GM19238 (cell line): Measurements from ENCODE around the gene FMNL3.
"Not testable (repeated sequence)": the region's sequence is repeated elsewhere in the genome, so short reads cannot be mapped to it uniquely, and the experiment has no call there.

Experiments used
- DNase-seq: peaks from one replicate; pipeline ENCODE4 v3.0.0; 2011; ENCODE audit warnings: low spot score; ENCODE audit not compliant: insufficient read length

Gene FMNL3

GRCh38 chr12:49707128-49707811, at the start of gene FMNL3:
Gene FMNL3, minus strand, starts transcription at chr12:49707405. Its CDS starts 225 bp downstream, at chr12:49707180.
- peak; percentile 97 for DNase-seq

GRCh38 chr12:49750996-49751393, 43.8 kb upstream of the FMNL3 start:
- DNase-seq, result no peak

GRCh38 chr12:49750027-49750995, 43.1 kb upstream of the FMNL3 start:
- DNase-seq, result no peak

GRCh38 chr12:49748800-49749199, 41.6 kb upstream of the FMNL3 start:
- DNase-seq, result no peak

- DNase-seq, result no peak
Measured at GRCh38 chr12:49748306-49748705, 41.1 kb upstream of the FMNL3 start.

GRCh38 chr12:49744363-49744885, 37.2 kb upstream of the FMNL3 start:
- DNase-seq, result no peak

GRCh38 chr12:49741882-49742620, 34.8 kb upstream of the FMNL3 start:
- DNase-seq, result peak; percentile 37

GRCh38 chr12:49740930-49741881, 34.0 kb upstream of the FMNL3 start, which contains the start of gene TMBIM6:
Gene TMBIM6, plus strand, starts transcription at chr12:49741557. Its CDS starts 10,937 bp downstream, at chr12:49752494.
- DNase-seq, result peak; percentile 87

- not testable (repeated sequence) for DNase-seq
Measured at GRCh38 chr12:49740277-49740676, 33.1 kb upstream of the FMNL3 start.

GRCh38 chr12:49738721-49739120, 31.5 kb upstream of the FMNL3 start:
- not testable (repeated sequence) for DNase-seq

GRCh38 chr12:49734900-49735299, 27.7 kb upstream of the FMNL3 start:
- not testable (repeated sequence) for DNase-seq

GRCh38 chr12:49733219-49734017, 26.2 kb upstream of the FMNL3 start:
- DNase-seq, result no peak

GRCh38 chr12:49730568-49731101, 23.4 kb upstream of the FMNL3 start:
- DNase-seq, result no peak

GRCh38 chr12:49730050-49730449, 22.8 kb upstream of the FMNL3 start:
- DNase-seq, result no peak

- DNase-seq, result no peak
Measured at GRCh38 chr12:49728446-49728845, 21.2 kb upstream of the FMNL3 start.

- not testable (repeated sequence) for DNase-seq
Measured at GRCh38 chr12:49721355-49721754, 14.2 kb upstream of the FMNL3 start.

GRCh38 chr12:49720214-49720613, 13.0 kb upstream of the FMNL3 start:
- DNase-seq, result no peak

- DNase-seq, result not testable (repeated sequence)
Measured at GRCh38 chr12:49717800-49718199, 10.6 kb upstream of the FMNL3 start.

GRCh38 chr12:49716553-49716952, 9.3 kb upstream of the FMNL3 start:
- peak; percentile 19 for DNase-seq
